ENCODE measurements around the gene CTRB2.

DNA sequence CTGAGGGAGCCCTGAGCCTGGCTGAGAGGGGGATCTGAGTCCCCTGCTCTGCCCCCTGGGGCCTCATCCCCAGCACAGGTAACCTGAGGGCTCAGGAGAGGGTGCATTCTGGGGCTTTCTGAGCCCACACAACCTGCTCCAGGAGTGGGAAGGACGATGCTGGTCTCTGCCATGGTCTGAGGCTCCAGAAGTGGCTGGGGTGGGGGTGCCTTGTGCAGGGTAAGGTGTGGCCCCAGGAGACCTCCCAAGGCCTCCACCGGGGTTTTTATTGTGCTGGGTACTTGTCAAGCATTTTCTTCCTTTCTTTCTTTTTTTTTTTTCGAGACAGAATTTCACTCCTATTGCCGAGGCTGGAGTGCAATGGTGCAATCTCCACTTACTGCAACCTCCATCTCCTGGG lies 12.1 kb upstream of the CTRB2 start:
- TF ChIP-seq, protein P1, sequence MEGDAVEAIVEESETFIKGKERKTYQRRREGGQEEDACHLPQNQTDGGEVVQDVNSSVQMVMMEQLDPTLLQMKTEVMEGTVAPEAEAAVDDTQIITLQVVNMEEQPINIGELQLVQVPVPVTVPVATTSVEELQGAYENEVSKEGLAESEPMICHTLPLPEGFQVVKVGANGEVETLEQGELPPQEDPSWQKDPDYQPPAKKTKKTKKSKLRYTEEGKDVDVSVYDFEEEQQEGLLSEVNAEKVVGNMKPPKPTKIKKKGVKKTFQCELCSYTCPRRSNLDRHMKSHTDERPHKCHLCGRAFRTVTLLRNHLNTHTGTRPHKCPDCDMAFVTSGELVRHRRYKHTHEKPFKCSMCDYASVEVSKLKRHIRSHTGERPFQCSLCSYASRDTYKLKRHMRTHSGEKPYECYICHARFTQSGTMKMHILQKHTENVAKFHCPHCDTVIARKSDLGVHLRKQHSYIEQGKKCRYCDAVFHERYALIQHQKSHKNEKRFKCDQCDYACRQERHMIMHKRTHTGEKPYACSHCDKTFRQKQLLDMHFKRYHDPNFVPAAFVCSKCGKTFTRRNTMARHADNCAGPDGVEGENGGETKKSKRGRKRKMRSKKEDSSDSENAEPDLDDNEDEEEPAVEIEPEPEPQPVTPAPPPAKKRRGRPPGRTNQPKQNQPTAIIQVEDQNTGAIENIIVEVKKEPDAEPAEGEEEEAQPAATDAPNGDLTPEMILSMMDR (IDR thresholded peaks at IDR 0.05; ENCODE audit: low read length) = no peak
- TF ChIP-seq EZH2 (IDR thresholded peaks at IDR 0.05; ENCODE audit: borderline replicate concordance, low read length) = no peak
